Measurements from ENCODE around the gene C11orf98. TPM values are rescaled to one million over a fixed set of nuclear protein-coding genes. Genes with fewer than 3 reads are reported as not detected.
"Not testable (repeated sequence)": the region's sequence is repeated elsewhere in the genome, so short reads cannot be mapped to it uniquely, and the experiment has no call there.

C11orf98 gene
- total RNA-seq, 1 donor from 2014 or later = 130 TPM

DNA sequence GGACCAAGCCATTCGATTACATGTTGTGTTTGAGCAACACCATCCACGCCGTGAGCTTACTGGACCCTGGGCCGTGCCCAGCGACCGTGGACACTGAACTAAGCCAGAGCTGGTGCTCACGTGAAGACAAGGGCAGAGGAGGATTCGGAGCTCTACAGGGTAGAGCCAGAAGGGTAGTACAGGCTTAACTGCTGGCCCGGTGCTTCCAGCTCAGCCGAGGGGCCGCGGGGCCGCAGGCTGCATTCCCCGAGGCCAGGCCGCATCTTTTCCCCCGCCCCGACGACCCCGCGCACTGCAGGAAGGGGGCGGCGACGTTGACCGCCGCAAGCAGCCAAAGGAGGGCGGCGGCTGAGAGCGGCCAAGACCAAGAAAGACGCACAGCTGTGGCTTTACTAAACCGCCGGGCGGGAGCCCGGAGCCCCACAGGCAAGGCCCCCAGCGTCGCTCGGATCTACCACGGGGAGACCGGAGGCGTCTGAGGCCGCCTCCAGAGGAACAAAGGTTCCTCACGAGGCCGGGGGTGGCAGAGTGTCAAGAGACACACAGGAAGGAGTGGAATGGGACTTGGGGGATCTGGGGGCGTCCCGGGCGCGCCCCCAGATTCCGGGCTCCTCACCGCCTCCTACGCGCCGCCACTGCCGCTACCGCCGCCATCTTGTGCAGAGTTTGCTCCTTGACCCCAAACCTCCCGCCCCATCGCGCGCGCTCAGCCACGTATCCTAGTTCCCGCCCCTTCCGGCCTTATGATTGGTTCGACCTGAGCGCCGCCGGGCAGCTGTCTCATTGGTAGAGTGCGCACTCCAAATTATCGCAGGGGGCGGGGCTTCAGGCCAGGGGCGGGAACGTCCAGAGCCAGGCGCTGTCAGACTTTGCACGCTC, 18.8 kb downstream of the C11orf98 start, which contains the start of gene GANAB:
Gene GANAB (minus strand): TSS at position 668 of the 879 bp plus-strand sequence. CDS start 14 bp downstream, at position 654.
- Mint-ChIP-seq H3K4me1 (ENCODE audit: low read depth) (peaks cover 22% of the 10 kb centered on the region), H3K9me3 (no peaks in the 10 kb centered on the region), H3K36me3 (ENCODE audit: low read depth) (peaks cover 43% of the 10 kb centered on the region)

DNA sequence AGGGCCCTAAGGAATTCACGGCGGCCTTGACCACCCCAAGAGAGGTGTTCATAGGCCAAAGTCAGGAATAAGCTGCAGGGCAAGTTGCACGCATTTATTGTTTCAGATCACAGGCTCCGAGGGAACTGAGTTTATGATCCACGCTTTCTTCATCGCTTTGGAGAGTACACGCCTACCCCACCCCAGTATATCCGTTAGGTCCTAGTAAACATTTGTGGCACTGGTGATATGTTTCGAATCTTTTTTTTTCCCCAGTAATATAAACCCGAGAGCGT, 19.4 kb downstream of the C11orf98 start:
- intact Hi-C loops (cut with micrococcal nuclease) = no loop called here
- peaks cover 26% of the 10 kb centered on the region for H3K4me1 Mint-ChIP-seq (ENCODE audit: low read depth)
- H3K36me3 Mint-ChIP-seq (ENCODE audit: low read depth) = peaks cover 45% of the 10 kb centered on the region
- DNase-seq (ENCODE audit: low spot score) = no peak
- H3K4me3 Mint-ChIP-seq (ENCODE audit: low read depth) = peak overlapping the region; percentile 98
- H3K9me3 Mint-ChIP-seq = no peaks in the 10 kb centered on the region
- H3K27me3 Mint-ChIP-seq (ENCODE audit: low read depth) = no peaks in the 10 kb centered on the region
- peak overlapping the region; percentile 97 for H3K27ac Mint-ChIP-seq

More for the DNA sequence above, 18.8 kb downstream of the C11orf98 start, which contains the start of gene GANAB:
- DNase-seq (ENCODE audit: low spot score) = peak; percentile 98
- H3K27me3 Mint-ChIP-seq (ENCODE audit: low read depth) = no peaks in the 10 kb centered on the region
- peak within 1 kb of the TSS; percentile 97 for H3K27ac Mint-ChIP-seq
- H3K4me3 Mint-ChIP-seq (ENCODE audit: low read depth) = peak within 1 kb of the TSS; percentile 98
- intact Hi-C loops (cut with micrococcal nuclease) = loop anchor here (1.0 to 2.0 kb wide), 5 partner anchors 19 to 63 kb away; partner anchors contain the start of genes C11orf98, CSKMT, TUT1 and UQCC3

DNA sequence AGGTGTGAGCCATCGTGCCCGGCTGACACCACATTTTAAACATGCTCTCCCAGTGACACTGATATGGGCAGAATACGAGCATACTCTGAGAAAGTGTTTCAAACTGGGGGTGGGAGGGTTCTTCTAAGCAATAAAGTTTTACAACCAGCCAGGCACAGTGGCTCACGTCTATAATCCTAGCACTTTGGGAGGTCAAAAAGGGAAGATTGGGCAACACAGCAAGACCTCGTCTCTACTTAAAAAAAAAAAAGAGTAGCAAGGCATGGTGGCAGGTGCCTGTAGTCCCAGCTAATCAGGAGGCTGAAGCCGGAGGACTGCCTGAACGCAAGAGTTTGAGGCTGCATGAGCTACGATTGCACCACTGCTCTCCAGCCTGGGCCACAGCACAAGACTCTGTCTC, 20.8 kb downstream of the C11orf98 start:
- peaks cover 49% of the 10 kb centered on the region for H3K36me3 Mint-ChIP-seq (ENCODE audit: low read depth)
- peak overlapping the region; percentile 22 for H3K27ac Mint-ChIP-seq
- H3K4me1 Mint-ChIP-seq (ENCODE audit: low read depth) = peaks cover 34% of the 10 kb centered on the region
- peak overlapping the region; percentile 37 for H3K4me3 Mint-ChIP-seq (ENCODE audit: low read depth)
- intact Hi-C loops (cut with micrococcal nuclease) = no loop called here
- no peaks in the 10 kb centered on the region for H3K27me3 Mint-ChIP-seq (ENCODE audit: low read depth)
- H3K9me3 Mint-ChIP-seq = no peaks in the 10 kb centered on the region
- no peak for DNase-seq (ENCODE audit: low spot score)

DNA sequence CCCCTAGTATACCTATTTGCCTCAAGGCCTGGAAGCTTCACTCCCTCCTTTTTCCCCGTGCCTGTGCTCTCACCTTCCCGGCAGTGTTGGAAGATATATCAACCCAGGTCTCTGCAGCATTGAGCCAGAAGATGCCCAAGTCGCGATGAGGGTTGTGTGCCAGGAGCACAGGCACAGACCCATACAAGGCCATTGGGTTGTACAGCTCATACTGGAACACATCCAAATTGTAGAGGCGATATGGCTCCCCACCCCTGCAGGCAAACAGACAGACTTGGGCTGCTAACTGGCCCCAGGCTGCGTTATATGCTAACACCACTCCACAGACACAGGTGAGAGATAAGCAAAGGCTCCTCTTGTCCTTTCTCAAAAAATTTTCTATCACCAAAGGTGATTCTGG, 32.5 kb downstream of the C11orf98 start:
- Mint-ChIP-seq H3K27me3 (ENCODE audit: low read depth) (no peaks in the 10 kb centered on the region), H3K36me3 (ENCODE audit: low read depth) (peaks cover 81% of the 10 kb centered on the region), H3K27ac (no peak overlapping the region), H3K4me1 (ENCODE audit: low read depth) (peaks cover 8% of the 10 kb centered on the region), H3K4me3 (ENCODE audit: low read depth) (no peak overlapping the region), H3K9me3 (no peaks in the 10 kb centered on the region)
- intact Hi-C loops (cut with micrococcal nuclease) = no loop called here
- no peak for DNase-seq (ENCODE audit: low spot score)

DNA sequence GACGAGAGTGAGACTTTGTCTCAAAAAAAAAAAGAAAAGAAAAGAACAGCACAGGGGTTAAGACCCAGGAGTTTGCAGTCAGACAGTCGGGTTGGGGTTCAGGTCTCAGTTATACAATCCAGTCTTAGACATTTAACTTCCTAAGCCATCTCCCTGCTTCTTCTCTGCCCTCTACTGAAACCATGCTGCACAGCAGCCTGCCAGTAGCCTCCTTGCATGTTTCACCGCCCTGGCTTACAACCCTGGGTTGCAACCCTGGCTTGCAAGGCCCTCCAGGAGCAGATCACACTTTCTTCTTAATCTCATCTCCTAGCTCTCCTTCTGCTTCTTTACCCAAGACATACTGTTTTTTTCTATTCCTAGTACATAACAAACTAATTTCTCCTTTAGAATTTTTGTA, 37.3 kb downstream of the C11orf98 start:
- H3K27me3 Mint-ChIP-seq (ENCODE audit: low read depth) = no peaks in the 10 kb centered on the region
- no peaks in the 10 kb centered on the region for H3K9me3 Mint-ChIP-seq
- intact Hi-C loops (cut with micrococcal nuclease) = no loop called here
- DNase-seq (ENCODE audit: low spot score) = no peak
- H3K36me3 Mint-ChIP-seq (ENCODE audit: low read depth) = peaks cover 74% of the 10 kb centered on the region
- H3K27ac Mint-ChIP-seq = no peak overlapping the region
- H3K4me3 Mint-ChIP-seq (ENCODE audit: low read depth) = no peak overlapping the region
- H3K4me1 Mint-ChIP-seq (ENCODE audit: low read depth) = no peaks in the 10 kb centered on the region

DNA sequence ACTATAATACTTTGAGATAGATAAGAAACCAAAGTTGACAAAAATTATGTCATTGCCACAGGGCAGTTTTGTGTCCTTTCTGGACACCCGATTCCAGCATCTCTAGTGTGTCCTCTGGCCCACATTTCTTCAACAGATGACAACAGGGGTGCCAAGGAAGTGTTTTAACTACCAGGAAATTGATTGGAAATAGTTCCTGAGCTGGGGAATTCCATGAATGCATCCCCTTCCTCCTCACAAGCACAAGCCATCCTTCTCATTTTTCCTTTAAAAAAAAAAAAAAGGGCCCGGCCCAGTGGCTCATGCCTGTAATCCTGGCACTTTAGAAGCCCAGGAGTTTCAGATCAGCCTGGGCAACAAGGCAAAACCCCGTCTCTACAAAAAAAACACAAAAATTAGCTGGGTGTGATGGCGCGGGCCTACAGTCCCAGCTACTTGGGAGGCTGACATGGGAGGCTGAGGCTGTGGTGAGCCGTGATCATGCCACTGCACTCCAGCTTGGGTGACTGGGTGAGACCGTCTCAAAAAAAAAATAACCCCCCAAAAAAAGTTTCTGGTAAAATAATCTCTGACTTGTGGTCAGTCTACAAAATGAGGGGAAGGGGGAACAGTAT, 42.4 kb downstream of the C11orf98 start:
- peak overlapping the region; percentile 97 for H3K27ac Mint-ChIP-seq
- DNase-seq (ENCODE audit: low spot score) = no peak
- H3K36me3 Mint-ChIP-seq (ENCODE audit: low read depth) = peaks cover 54% of the 10 kb centered on the region
- peak overlapping the region; percentile 93 for H3K4me3 Mint-ChIP-seq (ENCODE audit: low read depth)
- intact Hi-C loops (cut with micrococcal nuclease) = loop anchor here (1.0 kb wide), 2 partner anchors 24 to 31 kb away; partner anchors contain the start of genes GANAB and TUT1
- no peaks in the 10 kb centered on the region for H3K9me3 Mint-ChIP-seq
- H3K27me3 Mint-ChIP-seq (ENCODE audit: low read depth) = no peaks in the 10 kb centered on the region
- peaks cover 16% of the 10 kb centered on the region for H3K4me1 Mint-ChIP-seq (ENCODE audit: low read depth)

DNA sequence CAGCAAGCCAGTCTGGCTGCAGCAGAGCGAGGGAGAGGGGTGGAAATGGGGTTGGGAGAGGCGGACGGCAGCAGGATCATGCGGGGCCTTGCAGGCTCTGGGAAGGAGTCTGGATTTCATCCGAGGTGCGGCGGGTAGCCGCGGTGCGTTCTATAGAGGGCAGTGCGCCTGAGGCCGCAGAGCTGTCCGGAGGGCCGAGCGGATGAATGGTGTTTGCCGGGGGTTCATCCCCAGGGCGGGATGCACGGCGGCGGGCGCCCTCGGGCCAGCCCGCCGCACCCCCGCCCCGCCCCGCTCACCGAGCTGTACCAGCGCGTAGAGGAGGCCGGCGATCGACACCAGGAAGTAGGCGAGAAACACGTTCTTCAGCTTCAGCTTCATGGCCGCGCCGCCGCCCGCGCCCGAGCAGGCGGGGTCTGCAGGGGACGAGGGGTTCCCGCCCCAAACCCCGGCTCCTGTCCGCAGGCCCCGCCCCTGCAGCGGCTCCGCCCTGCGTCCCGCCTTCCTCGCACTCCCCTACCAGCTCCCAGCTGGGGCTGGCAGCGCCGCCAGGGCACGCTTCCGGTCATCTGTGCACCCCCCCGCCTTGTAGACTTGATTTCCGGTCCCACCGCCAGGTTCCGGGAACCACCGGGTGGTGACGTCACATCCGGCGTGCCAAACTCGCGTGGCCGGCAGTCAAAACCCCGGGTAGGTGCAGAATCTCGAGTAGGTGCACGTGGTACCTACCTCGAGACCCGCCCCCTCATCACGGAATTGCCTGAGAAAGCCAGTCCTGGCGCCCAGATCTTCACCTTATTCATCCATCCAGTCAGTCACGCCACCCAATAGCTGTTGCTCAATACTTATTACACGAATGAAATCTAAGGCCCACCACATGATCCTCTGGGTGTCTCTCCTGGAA, 43.2 kb downstream of the C11orf98 start, which contains the start of gene B3GAT3:
Gene B3GAT3 (minus strand): TSS at position 420 of the 904 bp plus-strand sequence. CDS start 39 bp downstream, at position 381.
- Mint-ChIP-seq H3K27me3 (ENCODE audit: low read depth) (no peaks in the 10 kb centered on the region), H3K9me3 (no peaks in the 10 kb centered on the region), H3K36me3 (ENCODE audit: low read depth) (peaks cover 56% of the 10 kb centered on the region), H3K4me1 (ENCODE audit: low read depth) (peaks cover 16% of the 10 kb centered on the region), H3K27ac (peak within 1 kb of the TSS; percentile 97), H3K4me3 (ENCODE audit: low read depth) (peak within 1 kb of the TSS; percentile 93)
- peak; percentile 94 for DNase-seq (ENCODE audit: low spot score)
- intact Hi-C loops (cut with micrococcal nuclease) = loop anchor here (1.0 kb wide), 3 partner anchors 10 to 31 kb away; partner anchors contain the start of genes EML3, GANAB and TUT1

DNA sequence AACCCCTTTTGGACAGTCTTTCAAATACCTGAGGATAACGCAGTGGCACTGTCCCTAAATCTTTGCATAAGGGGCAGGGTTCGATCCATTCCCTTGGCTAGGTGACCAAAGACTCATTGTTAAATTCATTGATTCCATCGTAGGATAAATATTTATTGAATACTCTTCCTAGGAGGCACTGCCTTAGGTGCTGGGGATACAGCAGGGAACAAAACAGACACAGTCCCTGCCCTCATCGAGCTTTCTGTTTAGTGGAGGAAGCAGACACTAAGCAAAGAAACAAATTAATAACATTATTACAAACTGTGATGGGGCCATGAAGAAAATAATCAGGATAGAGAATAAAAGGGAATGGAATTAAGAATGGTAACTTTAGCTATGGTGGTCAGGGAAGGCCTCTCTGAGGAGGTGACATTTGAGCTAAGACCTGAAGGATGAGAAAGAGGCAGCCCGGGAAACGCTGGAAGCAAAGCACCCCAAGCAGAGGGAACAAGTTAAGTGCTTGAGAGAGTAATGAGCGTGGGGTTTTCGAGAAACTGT, 43.9 kb downstream of the C11orf98 start:
- Mint-ChIP-seq H3K4me1 (ENCODE audit: low read depth) (peaks cover 16% of the 10 kb centered on the region), H3K36me3 (ENCODE audit: low read depth) (peaks cover 56% of the 10 kb centered on the region), H3K27ac (peak overlapping the region; percentile 97), H3K27me3 (ENCODE audit: low read depth) (no peaks in the 10 kb centered on the region), H3K4me3 (ENCODE audit: low read depth) (peak overlapping the region; percentile 93), H3K9me3 (no peaks in the 10 kb centered on the region)
- no peak for DNase-seq (ENCODE audit: low spot score)
- intact Hi-C loops (cut with micrococcal nuclease) = loop anchor here (1.0 kb wide), 1 partner anchor 9 kb away; the partner anchor contains the start of gene EML3

DNA sequence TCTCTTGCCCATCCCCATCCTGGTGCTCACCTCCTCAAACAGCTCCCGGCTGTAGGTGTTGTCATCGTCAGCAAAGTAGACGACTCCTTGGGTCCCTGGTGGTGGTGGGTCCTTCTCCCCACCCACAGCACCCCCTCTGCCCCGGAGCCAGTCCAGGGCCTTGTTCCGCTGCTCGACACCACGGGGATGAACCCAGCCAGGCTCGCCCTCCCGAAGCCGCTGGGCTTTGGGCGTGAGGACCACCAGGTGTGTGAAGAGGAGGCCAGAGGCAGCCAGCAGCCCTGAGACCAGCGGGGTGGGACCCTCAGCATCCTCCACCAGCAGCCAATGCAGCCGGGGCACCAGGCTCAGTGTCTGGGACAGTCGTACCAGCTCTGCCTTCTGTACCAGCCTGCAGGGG, 48.1 kb downstream of the C11orf98 start:
- not testable (repeated sequence) for H3K9me3 Mint-ChIP-seq
- peaks cover 24% of the 10 kb centered on the region for H3K4me1 Mint-ChIP-seq (ENCODE audit: low read depth)

DNA sequence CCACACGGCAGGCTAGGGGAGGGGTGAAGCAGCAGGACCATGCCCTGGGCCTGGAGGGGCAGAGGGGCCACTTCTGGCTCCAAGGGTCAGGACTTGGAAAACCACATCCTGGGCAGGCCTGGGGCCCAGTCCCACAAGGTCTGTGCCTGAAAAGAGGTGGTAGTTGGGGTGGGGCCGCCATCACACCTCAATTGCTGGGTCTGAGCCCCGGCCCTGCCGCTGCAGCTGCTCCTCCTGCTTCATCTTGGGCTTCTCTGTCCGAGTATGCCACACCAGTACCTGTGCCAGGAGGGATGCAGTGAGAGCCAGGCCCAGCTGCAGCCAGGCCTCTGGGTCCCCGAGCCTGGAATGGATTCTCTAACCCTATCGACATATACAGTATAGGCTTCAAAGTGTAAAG, 49.5 kb downstream of the C11orf98 start:
- Mint-ChIP-seq H3K27me3 (ENCODE audit: low read depth) (no peaks in the 10 kb centered on the region), H3K27ac (no peak overlapping the region), H3K36me3 (ENCODE audit: low read depth) (peaks cover 45% of the 10 kb centered on the region)

More for the DNA sequence above, 48.1 kb downstream of the C11orf98 start:
- intact Hi-C loops (cut with micrococcal nuclease); H3K4me3 Mint-ChIP-seq (ENCODE audit: low read depth); H3K27ac Mint-ChIP-seq; H3K27me3 Mint-ChIP-seq (ENCODE audit: low read depth); DNase-seq (ENCODE audit: low spot score): not testable (repeated sequence)
- H3K36me3 Mint-ChIP-seq (ENCODE audit: low read depth) = peaks cover 50% of the 10 kb centered on the region

DNA sequence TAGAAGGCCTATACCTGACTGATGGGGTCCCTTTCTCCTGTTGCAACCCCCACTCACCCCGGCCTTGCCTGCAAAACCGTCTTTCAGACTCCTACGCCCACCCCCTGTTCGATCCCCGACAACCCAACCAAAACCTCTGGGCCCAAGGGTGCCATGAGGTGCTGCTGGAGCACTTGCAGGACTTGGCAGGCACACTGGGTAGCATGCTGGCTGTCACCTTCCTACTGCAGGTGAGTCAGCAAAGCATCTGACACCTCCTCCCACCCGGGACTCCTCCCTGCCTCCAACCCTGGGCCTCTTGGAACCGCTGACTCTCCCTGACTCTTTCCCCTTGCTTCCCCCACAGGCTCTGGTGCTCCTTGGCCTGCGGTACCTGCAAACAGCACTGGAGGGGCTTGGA, 50.7 kb downstream of the C11orf98 start:
- no peak for DNase-seq (ENCODE audit: low spot score)
- H3K4me1 Mint-ChIP-seq (ENCODE audit: low read depth) = peaks cover 32% of the 10 kb centered on the region
- H3K9me3 Mint-ChIP-seq = no peaks in the 10 kb centered on the region
- no peak overlapping the region for H3K4me3 Mint-ChIP-seq (ENCODE audit: low read depth)
- peak overlapping the region; percentile 71 for H3K27ac Mint-ChIP-seq
- no peaks in the 10 kb centered on the region for H3K27me3 Mint-ChIP-seq (ENCODE audit: low read depth)
- intact Hi-C loops (cut with micrococcal nuclease) = loop anchor here (5.0 kb wide), 1 partner anchor 42 kb away; the partner anchor contains the start of gene EEF1G
- peaks cover 50% of the 10 kb centered on the region for H3K36me3 Mint-ChIP-seq (ENCODE audit: low read depth)

More for the DNA sequence above, 49.5 kb downstream of the C11orf98 start:
- Mint-ChIP-seq H3K9me3 (no peaks in the 10 kb centered on the region), H3K4me1 (ENCODE audit: low read depth) (peaks cover 27% of the 10 kb centered on the region), H3K4me3 (ENCODE audit: low read depth) (no peak overlapping the region)
- intact Hi-C loops (cut with micrococcal nuclease) = no loop called here
- no peak for DNase-seq (ENCODE audit: low spot score)

Measured in activated T-helper 2 cell treated with anti-CD3 and anti-CD28 coated beads, Interferon-gamma antibody, Interleukin-2, Interleukin-4, amounts not matched to agents 10 μg/mL and 5 μg/mL and 100 μg/mL, durations not matched to agents 14 hours and 24 hours and 36 hours (primary cell).